Measurements from ENCODE around the gene IMMP2L. TPM values are rescaled to one million over a fixed set of nuclear protein-coding genes. Genes with fewer than 3 reads are reported as not detected.

The IMMP2L gene
- total and polyA plus RNA-seq, 2 of the 8 experiments (the other 6 are each of a cell fraction or from before 2014, with no cell fraction given) = 2.3 to 10.1 TPM

- TF ChIP-seq BCL11A (IDR thresholded peaks at IDR 0.05; ENCODE audit: low read depth in 2 of 2, low read length in 2 of 2) (no peak), EP300 (IDR thresholded peaks at IDR 0.05; ENCODE audit: borderline replicate concordance in 1 of 2, low read depth in 2 of 2, low read length in 2 of 2) (no peak)
Measured at GRCh38 chr7:111229916-111230315, 332.4 kb downstream of the IMMP2L start (continued).

Measured in H1 (cell line).